Adrenal gland (tissue), 12 donors: ENCODE measurements around the gene ARHGEF10L. TPM values are rescaled to one million over a fixed set of nuclear protein-coding genes. Genes with fewer than 3 reads are reported as not detected.

Source experiments
- DNase-seq, 7 donors: peaks; one replicate each; pipeline ENCODE4 v3.0.0-alpha.2; 2019 to 2020
- H3K27ac ChIP-seq, 5 donors: fragments of 200-600 bp; sonication (generic) in 4 of 5; 1 replicate in 3 of 5; 2 replicates in 2 of 5; pipeline versions ENCODE4 v1.5.1 to v1.8.0; 2016 to 2020; ENCODE audit warnings: mild to moderate bottlenecking in 1 of 5
- H3K27me3 ChIP-seq: fragments of 200-600 bp; 2 replicates; pipeline ENCODE4 v1.8.0; 2021
- H3K36me3 ChIP-seq, 2 donors: fragments of 200-600 bp; replicated peaks in 1 of 2; 1 replicate in 1 of 2; 2 replicates in 1 of 2; pipeline versions ENCODE4 v1.5.1 to v1.8.0; 2018 to 2022
- H3K4me1 ChIP-seq, 2 donors: fragments of 200-600 bp; replicated peaks in 1 of 2; 1 replicate in 1 of 2; 2 replicates in 1 of 2; pipeline versions ENCODE4 v1.5.1 to v1.8.0; 2018 to 2021
- H3K4me3 ChIP-seq, 4 donors: fragments of 200-600 bp; sonication (generic) in 3 of 4; one replicate each; pipeline ENCODE4 v1.5.1; 2016 to 2018
- H3K9me3 ChIP-seq, 3 donors: fragments of 200-600 bp; sonication (generic) in 1 of 3; replicated peaks in 1 of 3; 1 replicate in 2 of 3; 2 replicates in 1 of 3; pipeline versions ENCODE4 v1.5.1 to v1.8.0; 2016 to 2021
- CTCF ChIP-seq, 6 experiments: fragments of 450-650 bp in 4 of 6; fragments of 200-600 bp in 2 of 6; sonication (generic) in 1 of 6; IDR thresholded peaks; 1 replicate in 5 of 6; 2 replicates in 1 of 6; pipeline versions ENCODE4 v1.5.1 to v1.8.0; 2016 to 2021; ENCODE audit warnings: antibody characterized with exemption in 6 of 6, mild to moderate bottlenecking in 2 of 6, moderate library complexity in 1 of 6
- POLR2A ChIP-seq, 2 donors: fragments of 450-650 bp; IDR thresholded peaks; one replicate each; pipeline ENCODE4 v1.6.1; 2017; ENCODE audit warnings: antibody characterized with exemption in 2 of 2, mild to moderate bottlenecking in 2 of 2, moderate library complexity in 1 of 2
- WGBS, 4 donors: extraction: QIAGEN DNeasy Blood & Tissue Kit in 2 of 4; methylation state at CpG; one replicate each; pipeline versions ENCODE4 v1.1.5 to v1.1.7; 2013 to 2017; 5-methylcytosine and 5-hydroxymethylcytosine counted together
- intact Hi-C, 2 donors: fragments of 100-400 bp; cut with DNase I; formaldehyde crosslinking; loops; one replicate each; pipeline versions ENCODE4 v1.14.1 to v1.15.0; 2022 to 2023
- polyA plus RNA-seq, 3 donors: library from polyadenylated mRNA; stranded (reverse); fragments of 200-250 nt in 2 of 3; fragments of 350-450 nt in 1 of 3; fragmentation: Illumina TruSeq in 1 of 3; extraction: RNeasy Lipid Tissue Mini Kit (QIAGEN cat#74804) in 1 of 3; gene quantifications; one replicate each; pipeline ENCODE4 v1.2.3, GENCODE V29; 2013 to 2014
- total RNA-seq, 9 donors: library from RNA; depleted of rRNA in 4 of 9; stranded (reverse); fragments of >200 nt in 4 of 9; fragments of 120-200 nt in 1 of 9; fragmentation: NEBNext Ultra II Directional in 1 of 9; extraction: Animal tissue kit (Norgen Biotek cat#: 25700) in 1 of 9; gene quantifications; one replicate each; pipeline versions ENCODE4 v1.1.0 to v1.2.4, GENCODE V29; 2013 to 2023
- donor health status: healthy with polysubstance abuse.
- donor health status: Bipolar disorder and iron deficiency.
- donor health status: DM: yes; HTN: yes; CAD: no.
- donor health status: DM: no; HTN: no; CAD: no.
- donor health status: DM: no; HTN: no; CAD: no.
- donor health status: DM: yes; HTN: yes; CAD: no.

ARHGEF10L gene
- total and polyA plus RNA-seq, 12 donors, result 1.7 to 54.9 (median 30.1) TPM

GRCh38 chr1:17672226-17672625 is 132.7 kb downstream of the ARHGEF10L start:
- 61 to 85% (median 79%) methylated on average over 12 of the region's 12 CpGs for WGBS, 4 donors
- Histone ChIP-seq H3K27me3 (no peaks in the 10 kb centered on the region), H3K4me3 (no peak overlapping the region), H3K4me1 (no peaks in the 10 kb centered on the region), H3K27ac (peak overlapping the region in 1 of 5 donors; percentile 17), H3K9me3 (no peaks in the 10 kb centered on the region), H3K36me3 (peaks cover 0 to 12% of the 10 kb centered on the region in 2 donors)
- DNase-seq, result no peak
- intact Hi-C loops, result no loop called here
- TF ChIP-seq POLR2A (IDR thresholded peaks at IDR 0.05) (no peak), CTCF (IDR thresholded peaks at IDR 0.05) (no peak)

- H3K27ac ChIP-seq, result no peak overlapping the region
- peaks cover 0 to 10% of the 10 kb centered on the region in 2 donors for H3K36me3 ChIP-seq
- no peaks in the 10 kb centered on the region for H3K9me3 ChIP-seq
- H3K4me1 ChIP-seq, result no peaks in the 10 kb centered on the region
- no peak for DNase-seq
- no peak overlapping the region for H3K4me3 ChIP-seq
- WGBS, 4 donors, result 80 to 86% (median 82%) methylated on average over 6 to 13 of the region's 13 CpGs
- intact Hi-C loops, result no loop called here
- TF ChIP-seq CTCF (IDR thresholded peaks at IDR 0.05), result no peak
- no peak for TF ChIP-seq POLR2A (IDR thresholded peaks at IDR 0.05)
- H3K27me3 ChIP-seq, result no peaks in the 10 kb centered on the region
Measured at GRCh38 chr1:17673329-17674072, 134.0 kb downstream of the ARHGEF10L start.

- DNase-seq, result peak in 1 of 7 donors; percentile 16
- Histone ChIP-seq H3K36me3 (peaks cover 0 to 9% of the 10 kb centered on the region in 2 donors), H3K4me1 (no peaks in the 10 kb centered on the region), H3K27ac (no peak overlapping the region), H3K9me3 (no peaks in the 10 kb centered on the region), H3K4me3 (no peak overlapping the region), H3K27me3 (no peaks in the 10 kb centered on the region)
- 83 to 91% (median 85%) methylated on average over 14 of the region's 14 CpGs for WGBS, 4 donors
- no peak for TF ChIP-seq POLR2A (IDR thresholded peaks at IDR 0.05)
- TF ChIP-seq CTCF (IDR thresholded peaks at IDR 0.05), result no peak
- intact Hi-C loops, result no loop called here
Measured at GRCh38 chr1:17674726-17675500, 135.4 kb downstream of the ARHGEF10L start.

GRCh38 chr1:17675744-17676143 is 136.2 kb downstream of the ARHGEF10L start:
- DNase-seq, result no peak
- no peaks in the 10 kb centered on the region for H3K9me3 ChIP-seq
- 93 to 98% (median 95%) methylated on average over 3 of the region's 3 CpGs for WGBS, 4 donors
- intact Hi-C loops, result no loop called here
- H3K36me3 ChIP-seq, result peaks cover 0 to 3% of the 10 kb centered on the region in 2 donors
- H3K27ac ChIP-seq, result no peak overlapping the region
- no peak for TF ChIP-seq POLR2A (IDR thresholded peaks at IDR 0.05)
- no peak for TF ChIP-seq CTCF (IDR thresholded peaks at IDR 0.05)
- no peaks in the 10 kb centered on the region for H3K4me1 ChIP-seq
- no peak overlapping the region for H3K4me3 ChIP-seq
- no peaks in the 10 kb centered on the region for H3K27me3 ChIP-seq
